Adipose tissue (tissue), 3 donors: ENCODE measurements around the gene PTAFR. TPM values are rescaled to one million over a fixed set of nuclear protein-coding genes. Genes with fewer than 3 reads are reported as not detected.

Source experiments
- H3K27ac ChIP-seq: one replicate; pipeline ENCODE4 v1.5.1; 2013; ENCODE audit warnings: low read depth, low read length
- WGBS, 3 donors: extraction: QIAGEN DNeasy Blood & Tissue Kit; methylation state at CpG; one replicate each; pipeline ENCODE4 v1.1.7; 2013; 5-methylcytosine and 5-hydroxymethylcytosine counted together
- polyA plus RNA-seq, 3 donors: library from polyadenylated mRNA; stranded (reverse); fragments of 200-250 nt; gene quantifications; one replicate each; pipeline ENCODE4 v1.2.3, GENCODE V29; 2013
- donor health status: healthy with polysubstance abuse.
- donor health status: Bipolar disorder and iron deficiency.
- donor health status: healthy.

PTAFR gene
- polyA plus RNA-seq, 3 donors: 1.0 to 6.6 (median 3.0) TPM

DNA sequence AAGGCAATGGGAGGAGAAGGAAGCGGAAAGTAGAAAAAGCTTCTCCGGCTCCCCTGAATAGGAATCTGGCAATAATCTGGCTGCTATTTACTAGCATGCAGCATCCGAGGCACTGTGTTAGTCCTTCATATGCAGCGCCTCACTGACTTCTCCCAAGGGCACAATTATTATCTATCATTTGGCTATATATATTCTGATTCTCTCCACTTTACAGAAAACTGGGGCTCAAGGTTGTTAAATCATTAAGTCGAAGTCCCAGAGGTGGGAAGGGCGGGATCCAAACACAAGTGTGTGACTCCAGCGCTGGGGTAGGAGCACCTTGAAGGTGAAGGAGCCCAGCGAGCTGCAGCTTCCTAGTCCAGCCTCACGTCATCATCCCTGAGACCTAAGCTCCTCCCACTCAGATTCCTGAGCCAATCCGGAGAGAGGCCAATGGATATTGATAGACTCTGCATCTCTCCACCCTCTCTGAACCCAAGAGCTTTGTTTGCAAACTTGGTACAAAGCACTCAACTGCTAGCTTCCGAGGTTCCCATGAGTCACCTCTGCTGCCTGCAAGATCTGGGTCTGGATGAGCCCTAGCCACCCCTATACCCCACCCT lies 71.5 kb downstream of the PTAFR start:
- WGBS, 3 donors: 25 to 46% (median 46%) methylated on average over 11 of the region's 11 CpGs

GRCh38 chr1:28102189-28102588 lies 74.3 kb downstream of the PTAFR start:
- H3K27ac ChIP-seq: no peak overlapping the region
- 87 to 98% (median 93%) methylated on average over 1 of the region's 1 CpG for WGBS, 3 donors

More for the DNA sequence above, 71.5 kb downstream of the PTAFR start:
- H3K27ac ChIP-seq: no peak overlapping the region

DNA sequence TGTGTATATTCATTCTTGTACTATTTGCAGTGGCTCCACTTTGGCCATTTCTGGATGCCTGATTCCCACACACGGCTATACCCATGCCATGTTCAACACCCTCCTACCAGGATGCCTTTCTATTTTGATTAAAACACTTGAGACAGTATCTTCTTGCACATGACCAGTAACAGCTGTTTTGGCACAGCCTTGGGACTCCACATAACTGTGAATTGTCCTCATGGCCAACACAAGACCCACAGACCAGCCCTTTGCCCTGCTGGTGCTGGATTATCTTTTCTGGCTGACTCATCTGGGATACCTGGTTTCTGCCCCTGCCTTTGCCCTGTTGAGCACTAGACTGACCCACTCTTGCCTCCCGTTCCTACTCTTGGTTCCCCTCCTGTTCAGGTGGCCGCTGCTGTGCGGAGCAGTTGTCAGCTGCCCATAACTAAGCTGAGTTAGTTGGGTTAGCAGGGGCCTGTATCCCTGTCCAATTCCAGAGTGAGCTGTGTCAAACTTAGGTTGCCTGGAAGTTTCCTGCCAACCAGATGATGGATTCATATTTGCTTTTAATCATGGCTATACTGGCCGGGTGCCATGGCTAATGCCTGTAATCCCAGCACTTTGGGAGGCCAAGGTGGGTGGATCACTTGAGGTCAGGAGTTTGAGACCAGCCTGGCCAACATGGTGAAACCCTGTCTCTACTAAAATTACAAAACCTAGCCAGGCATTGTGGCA lies 77.3 kb downstream of the PTAFR start:
- no peak overlapping the region for H3K27ac ChIP-seq
- 81 to 91% (median 88%) methylated on average over 5 of the region's 5 CpGs for WGBS, 3 donors

Other genes with a start within 250 kb of the PTAFR start
- 10 to 100 TPM in 1 of 3 donors, 1 to 10 TPM in 2; 1.0 to 20.3 (median 1.1) TPM for gene SMPDL3B, start 241.7 kb downstream of the PTAFR start, polyA plus RNA-seq
- 10 to 100 TPM in 1 of 3 donors, 1 to 10 TPM in 2; 4.2 to 10.7 (median 5.1) TPM for gene XKR8, start 216.7 kb downstream of the PTAFR start, polyA plus RNA-seq
- gene EYA3, start 88.1 kb downstream of the PTAFR start, polyA plus RNA-seq: 1 to 10 TPM; 3.2 to 5.1 (median 4.2) TPM
- 100 to 1,000 TPM in 1 of 3 donors, 10 to 100 TPM in 2; 22.4 to 115 (median 63.5) TPM for gene DNAJC8, start 56.3 kb upstream of the PTAFR start, polyA plus RNA-seq
- 100 to 1,000 TPM; 114 to 260 (median 146) TPM for gene ATP5IF1, start 59.4 kb upstream of the PTAFR start, polyA plus RNA-seq
- 10 to 100 TPM in 1 of 3 donors, 1 to 10 TPM in 2; 6.6 to 17.5 (median 9.1) TPM for gene SESN2, start 82.8 kb upstream of the PTAFR start, polyA plus RNA-seq
- gene MED18, start 152.3 kb upstream of the PTAFR start, polyA plus RNA-seq: 1 to 10 TPM; 7.4 to 9.9 (median 7.6) TPM
- 10 to 100 TPM in 2 of 3 donors, 1 to 10 TPM in 1; 9.1 to 20.6 (median 12.4) TPM for gene PHACTR4, start 193.1 kb upstream of the PTAFR start, polyA plus RNA-seq